Endothelial cell of umbilical vein (primary cell): ENCODE results near the gene HOXA3. TPM values are rescaled to one million over a fixed set of nuclear protein-coding genes. Genes with fewer than 3 reads are reported as not detected.

ENCODE experiments used
- BruUV-seq: library from RNA; stranded (reverse); fragments of 400-500 nt; replicated peaks from 2 replicates; lab custom pipeline; 2021; lab: Mats Ljungman, UMichigan
- CTCF ChIA-PET: fragments of 300-600, 350-600 bp; sonication (Branson Sonifier 250); formaldehyde crosslinking; loops from one replicate; lab custom pipeline; 2021; ENCODE audit warnings: antibody characterized with exemption, inconsistent platforms; lab: Charles Lee
- POLR2A ChIA-PET: fragments of 300-600, 350-600 bp; sonication (Branson Sonifier 250); formaldehyde crosslinking; loops from one replicate; lab custom pipeline; 2021; ENCODE audit warnings: antibody characterized with exemption, inconsistent platforms; lab: Charles Lee
- DNase-seq: peaks from one replicate; pipeline ENCODE4 v3.0.0-alpha.2; 2011; ENCODE audit warnings: low read depth, low spot score
- FAIRE-seq: peaks from 2 replicates; lab custom pipeline; 2011; peaks lifted over from hg19 to GRCh38; lab: Jason Lieb, UNC
- H2AFZ ChIP-seq: 2 replicates; pipeline ENCODE4 v1.6.0; 2012; ENCODE audit warnings: low read depth, low read length, control low read depth, inconsistent platforms
- H3K27ac ChIP-seq: 2 replicates; pipeline ENCODE4 v1.5.1; 2011; ENCODE audit warnings: low read depth, mild to moderate bottlenecking, control low read depth, low read length, moderate library complexity; ENCODE audit not compliant: insufficient read depth
- H3K27me3 ChIP-seq, 2 experiments: 2 replicates each; pipeline versions ENCODE4 v1.6.0 to v1.6.1; 2011; ENCODE audit warnings: low read length in 2 of 2, mixed read lengths in 1 of 2; ENCODE audit not compliant: control insufficient read depth in 2 of 2, insufficient read depth in 2 of 2
- H3K36me3 ChIP-seq, 2 experiments: 2 replicates in 1 of 2; 3 replicates in 1 of 2; pipeline ENCODE4 v1.5.1; 2011; ENCODE audit warnings: low read length in 2 of 2, mild to moderate bottlenecking in 1 of 2, moderate library complexity in 1 of 2; ENCODE audit not compliant: control insufficient read depth in 2 of 2, insufficient read depth in 2 of 2; ENCODE audit errors: extremely low read depth in 1 of 2
- H3K4me1 ChIP-seq: 3 replicates; pipeline ENCODE4 v1.5.1; 2011; ENCODE audit warnings: mild to moderate bottlenecking, low read length; ENCODE audit not compliant: control insufficient read depth, insufficient read depth; ENCODE audit errors: extremely low read depth
- H3K4me2 ChIP-seq: 2 replicates; pipeline ENCODE4 v1.6.1; 2011; ENCODE audit warnings: low read length, control low read depth, mixed read lengths; ENCODE audit not compliant: insufficient read depth
- H3K4me3 ChIP-seq, 3 experiments: fragments of 200-600 bp in 1 of 3; sonication (generic), shearing (Covaris generic) in 1 of 3; replicated peaks in 1 of 3; 2 replicates each; pipeline ENCODE4 v1.5.1; 2011 to 2016; ENCODE audit warnings: control low read depth in 3 of 3, low read length in 3 of 3, mild to moderate bottlenecking in 2 of 3, inconsistent platforms in 1 of 3, low read depth in 1 of 3, moderate library complexity in 1 of 3; ENCODE audit not compliant: insufficient read depth in 1 of 3
- H3K79me2 ChIP-seq: 2 replicates; pipeline ENCODE4 v1.6.0; 2012; ENCODE audit warnings: low read length, inconsistent platforms; ENCODE audit not compliant: control insufficient read depth, insufficient read depth
- H3K9ac ChIP-seq: replicated peaks from 2 replicates; pipeline ENCODE3; 2011; ENCODE audit warnings: low read length, control low read depth; ENCODE audit not compliant: insufficient read depth; ENCODE audit errors: extremely low read depth
- H3K9me1 ChIP-seq: replicated peaks from 3 replicates; pipeline ENCODE4 v1.6.0; 2011; ENCODE audit warnings: mild to moderate bottlenecking, low read length; ENCODE audit not compliant: control insufficient read depth, insufficient read depth; ENCODE audit errors: extremely low read depth
- H3K9me3 ChIP-seq: replicated peaks from 2 replicates; pipeline ENCODE4 v1.5.1; 2012; ENCODE audit warnings: low read length, inconsistent platforms; ENCODE audit not compliant: control insufficient read depth, insufficient read depth
- H4K20me1 ChIP-seq: replicated peaks from 2 replicates; pipeline ENCODE3; 2011; ENCODE audit warnings: mild to moderate bottlenecking, low read length; ENCODE audit not compliant: control insufficient read depth, insufficient read depth; ENCODE audit errors: extremely low read depth
- EZH2 ChIP-seq: IDR thresholded peaks from 2 replicates; pipeline ENCODE4 v1.6.1; 2012; ENCODE audit warnings: borderline replicate concordance, low read depth, mild to moderate bottlenecking, moderate library complexity, low read length, inconsistent platforms; ENCODE audit not compliant: severe bottlenecking
- FOS ChIP-seq: IDR thresholded peaks from 2 replicates; pipeline ENCODE4 v1.6.1; 2011; ENCODE audit warnings: mild to moderate bottlenecking, low read length, moderate library complexity, borderline replicate concordance; ENCODE audit not compliant: insufficient read depth
- GATA2 ChIP-seq: IDR thresholded peaks from 2 replicates; pipeline ENCODE4 v1.7.0; 2011; ENCODE audit warnings: low read depth, mild to moderate bottlenecking, moderate library complexity, mixed read lengths, low read length; ENCODE audit not compliant: insufficient read length, insufficient read depth
- JUN ChIP-seq: IDR thresholded peaks from 2 replicates; pipeline ENCODE4 v1.6.1; 2011; ENCODE audit warnings: borderline replicate concordance, low read depth; ENCODE audit not compliant: insufficient read length, insufficient read depth
- MYC ChIP-seq: IDR thresholded peaks from one replicate; pipeline ENCODE4 v1.6.1; 2011; ENCODE audit warnings: mild to moderate bottlenecking, low read depth, low read length
- POLR2A ChIP-seq: IDR thresholded peaks from 2 replicates; pipeline ENCODE4 v1.6.1; 2012; ENCODE audit warnings: low read depth, mild to moderate bottlenecking, control low read depth, low read length
- POLR2AphosphoS5 ChIP-seq: IDR thresholded peaks from 2 replicates; pipeline ENCODE4 v1.6.1; 2012; ENCODE audit warnings: low read depth, mild to moderate bottlenecking, control low read depth, low read length, moderate library complexity; ENCODE audit not compliant: insufficient read depth
- dilution Hi-C: fragments of 300-500 bp; cut with MboI; formaldehyde crosslinking; loops from one replicate; pipeline ENCODE4 v1.15.0; 2019; ENCODE audit warnings: low sequenced_read_pairs; ENCODE audit not compliant: extremely low pct_ligation_motif_present
- intact Hi-C: fragments of 100-400 bp; cut with micrococcal nuclease; formaldehyde crosslinking; loops from one replicate; pipeline ENCODE4 v1.10.0; 2022
- polyA plus RNA-seq, 4 experiments: library from polyadenylated mRNA; depleted of rRNA in 3 of 4; stranded (reverse) in 3 of 4; unstranded in 1 of 4; fragments of >200 nt; gene quantifications; 2 replicates each; pipeline versions ENCODE4 v1.2.1 to v1.2.3, GENCODE V29; 2011 to 2012; ENCODE audit warnings: missing spikeins in 1 of 4
- total RNA-seq: library from RNA; stranded (reverse); gene quantifications from 2 replicates; pipeline ENCODE4 v1.2.3, GENCODE V29; 2021
- TF ChIP-seq, protein P1 (sequence below), 2 donors: IDR thresholded peaks; 1 replicate in 1 of 2; 2 replicates in 1 of 2; pipeline ENCODE4 v1.5.1; 2011; ENCODE audit warnings: low read length in 2 of 2, mild to moderate bottlenecking in 2 of 2, moderate library complexity in 2 of 2, control low read depth in 1 of 2, inconsistent platforms in 1 of 2, low read depth in 1 of 2; ENCODE audit not compliant: insufficient read depth in 1 of 2; ENCODE audit errors: extremely low read depth in 1 of 2
- TF ChIP-seq, protein P2 (sequence below): IDR thresholded peaks from 2 replicates; pipeline ENCODE4 v1.6.1; 2011; ENCODE audit not compliant: insufficient read depth, insufficient read length

The HOXA3 gene
- total and polyA plus RNA-seq, 2 donors (not counting 3 experiments of a cell fraction or from before 2014, with no cell fraction given), result 4.7 to 14.0 TPM

DNA sequence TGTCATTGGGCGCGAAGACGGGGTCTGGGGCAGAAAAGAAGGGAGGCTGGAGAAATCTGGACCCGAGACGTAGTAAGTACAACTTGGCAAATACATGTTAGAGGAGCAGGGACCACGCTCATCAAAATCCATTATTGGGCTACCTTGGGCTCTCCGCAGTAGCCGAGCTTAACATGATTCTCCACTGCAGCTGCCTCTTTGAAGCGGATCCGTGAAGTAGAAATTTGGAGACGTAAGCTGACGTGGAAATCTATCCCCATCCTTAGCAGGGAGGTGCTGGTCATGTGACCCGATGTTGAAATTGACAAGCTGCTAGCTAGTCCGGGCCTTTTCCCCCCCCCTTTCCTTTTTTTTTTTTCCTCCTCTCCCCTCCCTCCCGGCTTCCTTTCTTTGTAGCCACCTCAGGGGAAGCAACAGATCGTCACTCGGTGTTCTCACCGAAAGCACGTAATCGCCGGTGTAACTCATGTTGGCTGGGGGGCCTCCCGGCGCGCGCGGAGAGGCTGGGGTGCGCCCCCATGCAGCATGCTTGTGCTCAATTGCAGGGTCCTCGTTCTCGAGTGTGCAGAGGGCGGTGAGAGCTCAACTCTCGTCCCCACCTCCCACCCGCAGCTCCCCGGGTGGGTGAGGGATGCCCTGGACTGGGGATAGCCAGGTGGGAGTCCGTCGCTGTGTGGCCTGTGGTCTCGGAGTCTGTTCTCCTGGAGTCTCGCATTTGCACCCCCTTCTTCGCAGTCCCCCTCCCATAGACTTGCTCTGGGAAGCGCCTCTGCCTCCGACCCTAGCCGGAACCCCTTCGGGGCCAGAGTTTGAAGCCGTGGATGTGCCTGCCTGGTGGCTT lies 32.9 kb upstream of the HOXA3 start, which contains the start of gene HOXA11:
Gene HOXA11, minus strand, starts transcription at position 220 of the 841 bp plus-strand sequence. Its CDS starts 88 bp downstream, at position 132.
- dilution Hi-C loops (no loop called here), intact Hi-C loops (loop anchor here (1.0 to 5.0 kb wide), 2 partner anchors 8 to 1328 kb away; no protein-coding TSS in a partner anchor)
- Histone ChIP-seq H4K20me1 (no peaks in the 10 kb centered on the region), H2AFZ (peak within 1 kb of the TSS; percentile 26), H3K4me1 (peaks cover 74% of the 10 kb centered on the region), H3K27me3 (no peaks in the 10 kb centered on the region), H3K9me1 (no peaks in the 10 kb centered on the region), H3K9me3 (no peaks in the 10 kb centered on the region), H3K36me3 (no peaks in the 10 kb centered on the region), H3K9ac (peak within 1 kb of the TSS; percentile 88), H3K4me3 (peak within 1 kb of the TSS; percentile 82 to 91 (median 84)), H3K79me2 (peaks cover 72% of the 10 kb centered on the region), H3K27ac (peak within 1 kb of the TSS; percentile 90), H3K4me2 (peak within 1 kb of the TSS; percentile 82)
- TF ChIP-seq, protein P1, sequence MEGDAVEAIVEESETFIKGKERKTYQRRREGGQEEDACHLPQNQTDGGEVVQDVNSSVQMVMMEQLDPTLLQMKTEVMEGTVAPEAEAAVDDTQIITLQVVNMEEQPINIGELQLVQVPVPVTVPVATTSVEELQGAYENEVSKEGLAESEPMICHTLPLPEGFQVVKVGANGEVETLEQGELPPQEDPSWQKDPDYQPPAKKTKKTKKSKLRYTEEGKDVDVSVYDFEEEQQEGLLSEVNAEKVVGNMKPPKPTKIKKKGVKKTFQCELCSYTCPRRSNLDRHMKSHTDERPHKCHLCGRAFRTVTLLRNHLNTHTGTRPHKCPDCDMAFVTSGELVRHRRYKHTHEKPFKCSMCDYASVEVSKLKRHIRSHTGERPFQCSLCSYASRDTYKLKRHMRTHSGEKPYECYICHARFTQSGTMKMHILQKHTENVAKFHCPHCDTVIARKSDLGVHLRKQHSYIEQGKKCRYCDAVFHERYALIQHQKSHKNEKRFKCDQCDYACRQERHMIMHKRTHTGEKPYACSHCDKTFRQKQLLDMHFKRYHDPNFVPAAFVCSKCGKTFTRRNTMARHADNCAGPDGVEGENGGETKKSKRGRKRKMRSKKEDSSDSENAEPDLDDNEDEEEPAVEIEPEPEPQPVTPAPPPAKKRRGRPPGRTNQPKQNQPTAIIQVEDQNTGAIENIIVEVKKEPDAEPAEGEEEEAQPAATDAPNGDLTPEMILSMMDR (IDR thresholded peaks at IDR 0.05; ENCODE audit: extremely low read depth in 1 of 2, insufficient read depth in 1 of 2, low read depth in 1 of 2, low read length in 2 of 2), result no peak
- TF ChIP-seq MYC (no peak), EZH2 (no peak), FOS (no peak), POLR2AphosphoS5 (peak; percentile 85), GATA2 (no peak), POLR2A (peak; percentile 96), JUN (no peak)
- TF ChIP-seq, protein P2, sequence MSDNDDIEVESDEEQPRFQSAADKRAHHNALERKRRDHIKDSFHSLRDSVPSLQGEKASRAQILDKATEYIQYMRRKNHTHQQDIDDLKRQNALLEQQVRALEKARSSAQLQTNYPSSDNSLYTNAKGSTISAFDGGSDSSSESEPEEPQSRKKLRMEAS, result peak; percentile 38
- DNase-seq, result peak; percentile 94
- ChIA-PET POLR2A (interaction anchor here (1.1 to 2.0 kb wide), 5 partner anchors 9 to 23 kb away, joined by 5 to 8 read pairs (median 6); no protein-coding TSS in a partner anchor), CTCF (interaction anchor here (0.9 to 6.0 kb wide), 9 partner anchors 11 to 908 kb away, joined by 3 to 49 read pairs (median 4); partner anchors contain the start of genes HOXA10 and HOXA13)
- BruUV-seq, result TSS peak; percentile 53
- peak; percentile 99 for FAIRE-seq
